OCI-LY1 (cell line): ENCODE data around the gene GLIS1.

Experiments used
- EZH2 ChIP-seq: fragments of 200-600 bp; sonication (generic), shearing (Covaris generic); IDR thresholded peaks from 2 replicates; pipeline ENCODE4 v1.8.0; 2017; ENCODE audit warnings: borderline replicate concordance, mixed run types, mild to moderate bottlenecking, antibody characterized with exemption, low read length, moderate library complexity, mixed read lengths
- TF ChIP-seq, protein P1 (sequence below): fragments of 200-600 bp; sonication (generic), shearing (Covaris generic); IDR thresholded peaks from 2 replicates; pipeline ENCODE4 v1.5.1; 2017; ENCODE audit warnings: mild to moderate bottlenecking, antibody characterized with exemption, low read length, moderate library complexity, mixed read lengths

DNA sequence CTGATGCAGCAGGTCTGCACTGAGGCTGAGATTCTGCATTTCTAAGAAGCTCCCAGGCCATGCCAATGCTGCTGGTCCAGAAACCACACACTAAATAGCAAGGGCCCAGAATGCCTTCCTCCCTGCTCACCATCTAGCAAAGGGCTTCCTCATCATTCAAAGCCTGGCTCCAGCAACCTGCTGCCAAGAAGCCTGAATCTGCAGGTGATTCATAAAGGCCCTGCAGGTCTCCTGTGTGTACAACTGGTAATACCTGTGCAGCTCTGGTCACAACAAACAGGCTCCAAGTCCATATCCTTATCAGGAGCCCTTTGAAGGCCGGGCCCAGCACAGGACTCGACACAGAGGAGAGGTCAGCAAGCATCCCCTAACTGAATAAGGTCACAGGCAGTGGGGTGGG, 26.7 kb downstream of the GLIS1 start:
- no peak for TF ChIP-seq EZH2
- TF ChIP-seq, protein P1, sequence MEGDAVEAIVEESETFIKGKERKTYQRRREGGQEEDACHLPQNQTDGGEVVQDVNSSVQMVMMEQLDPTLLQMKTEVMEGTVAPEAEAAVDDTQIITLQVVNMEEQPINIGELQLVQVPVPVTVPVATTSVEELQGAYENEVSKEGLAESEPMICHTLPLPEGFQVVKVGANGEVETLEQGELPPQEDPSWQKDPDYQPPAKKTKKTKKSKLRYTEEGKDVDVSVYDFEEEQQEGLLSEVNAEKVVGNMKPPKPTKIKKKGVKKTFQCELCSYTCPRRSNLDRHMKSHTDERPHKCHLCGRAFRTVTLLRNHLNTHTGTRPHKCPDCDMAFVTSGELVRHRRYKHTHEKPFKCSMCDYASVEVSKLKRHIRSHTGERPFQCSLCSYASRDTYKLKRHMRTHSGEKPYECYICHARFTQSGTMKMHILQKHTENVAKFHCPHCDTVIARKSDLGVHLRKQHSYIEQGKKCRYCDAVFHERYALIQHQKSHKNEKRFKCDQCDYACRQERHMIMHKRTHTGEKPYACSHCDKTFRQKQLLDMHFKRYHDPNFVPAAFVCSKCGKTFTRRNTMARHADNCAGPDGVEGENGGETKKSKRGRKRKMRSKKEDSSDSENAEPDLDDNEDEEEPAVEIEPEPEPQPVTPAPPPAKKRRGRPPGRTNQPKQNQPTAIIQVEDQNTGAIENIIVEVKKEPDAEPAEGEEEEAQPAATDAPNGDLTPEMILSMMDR = no peak
